ENCODE results near the gene TGFBR3. TPM values are rescaled to one million over a fixed set of nuclear protein-coding genes. Genes with fewer than 3 reads are reported as not detected.
"Not testable (repeated sequence)": the region's sequence is repeated elsewhere in the genome, so short reads cannot be mapped to it uniquely, and the experiment has no call there.

Gene TGFBR3
- polyA plus RNA-seq, 3 donors, result 91.8 to 124 (median 95.6) TPM

- no peak for DNase-seq (ENCODE audit: extremely low read depth in 1 of 11, low read depth in 9 of 11, low spot score in 4 of 11)
Measured at GRCh38 chr1:91862120-91862519, 23.8 kb downstream of the TGFBR3 start.

GRCh38 chr1:91857557-91858239 lies 28.3 kb downstream of the TGFBR3 start:
- no peak for DNase-seq (ENCODE audit: extremely low read depth in 1 of 11, low read depth in 9 of 11, low spot score in 4 of 11)

- DNase-seq (ENCODE audit: extremely low read depth in 1 of 11, low read depth in 9 of 11, low spot score in 4 of 11), result no peak
Measured at GRCh38 chr1:91856996-91857395, 29.0 kb downstream of the TGFBR3 start.

- no peak for DNase-seq (ENCODE audit: extremely low read depth in 1 of 11, low read depth in 9 of 11, low spot score in 4 of 11)
Measured at GRCh38 chr1:91854852-91855534, 31.0 kb downstream of the TGFBR3 start.

GRCh38 chr1:91853397-91853796 lies 32.6 kb downstream of the TGFBR3 start:
- DNase-seq (ENCODE audit: extremely low read depth in 1 of 11, low read depth in 9 of 11, low spot score in 4 of 11), result no peak

- not testable (repeated sequence) for DNase-seq (ENCODE audit: extremely low read depth in 1 of 11, low read depth in 9 of 11, low spot score in 4 of 11)
Measured at GRCh38 chr1:91852011-91852410, 33.9 kb downstream of the TGFBR3 start.

- peak in 9 of 11 donors; percentile 36 to 82 (median 73) for DNase-seq (ENCODE audit: extremely low read depth in 1 of 11, low read depth in 9 of 11, low spot score in 4 of 11)
Measured at GRCh38 chr1:91851130-91852010, 34.6 kb downstream of the TGFBR3 start.

- DNase-seq (ENCODE audit: extremely low read depth in 1 of 11, low read depth in 9 of 11, low spot score in 4 of 11), result no peak
Measured at GRCh38 chr1:91850708-91851107, 35.2 kb downstream of the TGFBR3 start.

- no peak for DNase-seq (ENCODE audit: extremely low read depth in 1 of 11, low read depth in 9 of 11, low spot score in 4 of 11)
Measured at GRCh38 chr1:91847851-91848250, 38.1 kb downstream of the TGFBR3 start.

- DNase-seq (ENCODE audit: extremely low read depth in 1 of 11, low read depth in 9 of 11, low spot score in 4 of 11), result no peak
Measured at GRCh38 chr1:91846639-91847013, 39.3 kb downstream of the TGFBR3 start.

GRCh38 chr1:91846007-91846638 lies 39.8 kb downstream of the TGFBR3 start:
- DNase-seq (ENCODE audit: extremely low read depth in 1 of 11, low read depth in 9 of 11, low spot score in 4 of 11), result peak in 9 of 11 donors; percentile 47 to 81 (median 67)

GRCh38 chr1:91844862-91845528 lies 41.0 kb downstream of the TGFBR3 start:
- no peak for DNase-seq (ENCODE audit: extremely low read depth in 1 of 11, low read depth in 9 of 11, low spot score in 4 of 11)

- no peak for DNase-seq (ENCODE audit: extremely low read depth in 1 of 11, low read depth in 9 of 11, low spot score in 4 of 11)
Measured at GRCh38 chr1:91843843-91844242, 42.1 kb downstream of the TGFBR3 start.

GRCh38 chr1:91842563-91842962 lies 43.4 kb downstream of the TGFBR3 start:
- no peak for DNase-seq (ENCODE audit: extremely low read depth in 1 of 11, low read depth in 9 of 11, low spot score in 4 of 11)

- DNase-seq (ENCODE audit: extremely low read depth in 1 of 11, low read depth in 9 of 11, low spot score in 4 of 11), result no peak
Measured at GRCh38 chr1:91842056-91842455, 43.9 kb downstream of the TGFBR3 start.

- DNase-seq (ENCODE audit: extremely low read depth in 1 of 11, low read depth in 9 of 11, low spot score in 4 of 11), result not testable (repeated sequence)
Measured at GRCh38 chr1:91840276-91840675, 45.7 kb downstream of the TGFBR3 start.

GRCh38 chr1:91836331-91837040 lies 49.5 kb downstream of the TGFBR3 start:
- no peak for DNase-seq (ENCODE audit: extremely low read depth in 1 of 11, low read depth in 9 of 11, low spot score in 4 of 11)

GRCh38 chr1:91835087-91835521 lies 50.8 kb downstream of the TGFBR3 start:
- DNase-seq (ENCODE audit: extremely low read depth in 1 of 11, low read depth in 9 of 11, low spot score in 4 of 11), result no peak

All from renal cortex interstitium (tissue), 11 donors.